NT2/D1 (cell line): ENCODE measurements around the gene RNF215.

Experiments used
- DNase-seq: peaks from one replicate; pipeline ENCODE4 v3.0.0-alpha.2; 2011; ENCODE audit warnings: low read depth, low spot score
- H3K27me3 ChIP-seq: 2 replicates; pipeline ENCODE4 v1.6.0; 2011; ENCODE audit warnings: mild to moderate bottlenecking; ENCODE audit not compliant: insufficient read length, insufficient read depth
- H3K36me3 ChIP-seq: 2 replicates; pipeline ENCODE4 v1.6.1; 2011; ENCODE audit warnings: mild to moderate bottlenecking, low read length, mixed read lengths; ENCODE audit not compliant: insufficient read depth, insufficient read length
- H3K4me1 ChIP-seq: 2 replicates; pipeline ENCODE4 v1.5.1; 2011; ENCODE audit not compliant: insufficient read depth, insufficient read length
- H3K4me3 ChIP-seq: 2 replicates; pipeline ENCODE4 v1.5.1; 2011; ENCODE audit warnings: low read depth; ENCODE audit not compliant: insufficient read length
- H3K9ac ChIP-seq: 2 replicates; pipeline ENCODE4 v1.6.0; 2011; ENCODE audit warnings: low read depth; ENCODE audit not compliant: insufficient read length
- H3K9me3 ChIP-seq: 2 replicates; pipeline ENCODE4 v1.5.1; 2011; ENCODE audit warnings: mild to moderate bottlenecking, low read length; ENCODE audit not compliant: insufficient read depth
- SUZ12 ChIP-seq: IDR thresholded peaks from 2 replicates; pipeline ENCODE4 v1.6.1; 2011; ENCODE audit not compliant: insufficient read length, insufficient read depth; ENCODE audit errors: extremely low read depth
- YY1 ChIP-seq: IDR thresholded peaks from 2 replicates; pipeline ENCODE4 v1.6.1; 2011; ENCODE audit not compliant: insufficient read length, insufficient read depth
- ZNF274 ChIP-seq: IDR thresholded peaks from 2 replicates; pipeline ENCODE4 v1.6.1; 2011; ENCODE audit warnings: mild to moderate bottlenecking, low read depth, low read length

RNF215 gene

GRCh38 chr22:30333707-30334087 lies 53.5 kb downstream of the RNF215 start:
- TF ChIP-seq YY1 (no peak), ZNF274 (no peak), SUZ12 (no peak)
- Histone ChIP-seq H3K36me3 (peaks cover 81% of the 10 kb centered on the region), H3K4me3 (no peak overlapping the region), H3K27me3 (no peaks in the 10 kb centered on the region), H3K9ac (no peak overlapping the region), H3K4me1 (no peaks in the 10 kb centered on the region), H3K9me3 (no peaks in the 10 kb centered on the region)
- no peak for DNase-seq

GRCh38 chr22:30332994-30333706 lies 54.1 kb downstream of the RNF215 start:
- H3K9ac ChIP-seq = no peak overlapping the region
- TF ChIP-seq ZNF274 = no peak
- TF ChIP-seq SUZ12 = no peak
- TF ChIP-seq YY1 = no peak
- no peaks in the 10 kb centered on the region for H3K9me3 ChIP-seq
- DNase-seq = no peak
- no peak overlapping the region for H3K4me3 ChIP-seq
- peaks cover 3% of the 10 kb centered on the region for H3K4me1 ChIP-seq
- no peaks in the 10 kb centered on the region for H3K27me3 ChIP-seq
- H3K36me3 ChIP-seq = peaks cover 78% of the 10 kb centered on the region

GRCh38 chr22:30332551-30332950 lies 54.7 kb downstream of the RNF215 start:
- Histone ChIP-seq H3K4me1 (peaks cover 3% of the 10 kb centered on the region), H3K27me3 (no peaks in the 10 kb centered on the region), H3K4me3 (no peak overlapping the region), H3K36me3 (peaks cover 73% of the 10 kb centered on the region), H3K9me3 (no peaks in the 10 kb centered on the region), H3K9ac (no peak overlapping the region)
- no peak for TF ChIP-seq YY1
- TF ChIP-seq SUZ12 = no peak
- TF ChIP-seq ZNF274 = no peak
- no peak for DNase-seq
